HL-60 (cell line): ENCODE measurements around the gene PDGFD.

Experiments used
- CTCF ChIP-seq: IDR thresholded peaks from one replicate; pipeline ENCODE4 v1.5.1; 2011; ENCODE audit warnings: low read length, control low read depth, inconsistent platforms; ENCODE audit not compliant: insufficient read depth
- GABPA ChIP-seq: IDR thresholded peaks from 2 replicates; pipeline ENCODE4 v1.6.1; 2012; ENCODE audit warnings: low read depth
- POLR2AphosphoS5 ChIP-seq: IDR thresholded peaks from 2 replicates; pipeline ENCODE4 v1.6.1; 2012; ENCODE audit warnings: low read depth

GRCh38 chr11:104054911-104055529 lies 108.9 kb downstream of the PDGFD start:
- TF ChIP-seq CTCF (no peak), POLR2AphosphoS5 (no peak), GABPA (no peak)
